SK-N-SH (cell line): ENCODE measurements around the gene MEGF10. TPM values are rescaled to one million over a fixed set of nuclear protein-coding genes. Genes with fewer than 3 reads are reported as not detected.
A peak's percentile ranks its signal among the peaks of the same experiment; 100 is the strongest.

Source experiments
- CTCF ChIA-PET: fragments of 300-600, 350-600 bp; formaldehyde crosslinking; extraction: SDS; loops from one replicate; lab custom pipeline; 2021; lab: Yijun Ruan, JAX
- POLR2A ChIA-PET: fragments of 350-600 bp; sonication (Branson Sonifier 250); formaldehyde crosslinking; extraction: SDS; loops from one replicate; lab custom pipeline; 2020; ENCODE audit warnings: antibody characterized with exemption, inconsistent platforms; lab: Yijun Ruan, JAX
- DNase-seq: peaks from one replicate; pipeline ENCODE4 v3.0.0; 2012
- H2AFZ ChIP-seq: fragments of 200-600 bp; sonication (generic); 2 replicates; pipeline ENCODE4 v1.8.1; 2016; ENCODE audit warnings: antibody characterized with exemption, mild to moderate bottlenecking, low read depth
- H3F3A ChIP-seq: fragments of 200-600 bp; sonication (generic); replicated peaks from 2 replicates; pipeline ENCODE3; 2016; ENCODE audit warnings: antibody characterized with exemption, mild to moderate bottlenecking; ENCODE audit not compliant: insufficient read depth
- H3K27ac ChIP-seq, 2 experiments: fragments of 200-500 bp in 1 of 2; fragments of 200-600 bp in 1 of 2; sonication (Bioruptor generic) in 1 of 2; sonication (generic), shearing (Covaris generic) in 1 of 2; 2 replicates each; pipeline versions ENCODE4 v1.5.1 to v1.6.1; 2014 to 2016; ENCODE audit warnings: low read depth in 2 of 2, inconsistent platforms in 1 of 2, low read length in 1 of 2, mild to moderate bottlenecking in 1 of 2, mixed read lengths in 1 of 2
- H3K27me3 ChIP-seq: fragments of 200-600 bp; sonication (generic), shearing (Covaris generic); 2 replicates; pipeline ENCODE4 v1.6.1; 2016; ENCODE audit warnings: mixed run types; ENCODE audit not compliant: insufficient read depth
- H3K36me3 ChIP-seq, 2 experiments: fragments of 200-500 bp in 1 of 2; fragments of 200-600 bp in 1 of 2; sonication (Bioruptor generic) in 1 of 2; sonication (generic) in 1 of 2; replicated peaks in 1 of 2; 2 replicates each; pipeline versions ENCODE3 to v1.5.1; 2014 to 2016; ENCODE audit warnings: low read length in 1 of 2, mild to moderate bottlenecking in 1 of 2; ENCODE audit not compliant: insufficient read depth in 2 of 2, control insufficient read depth in 1 of 2
- H3K4me1 ChIP-seq, 2 experiments: fragments of 200-500 bp in 1 of 2; fragments of 200-600 bp in 1 of 2; sonication (Bioruptor generic) in 1 of 2; sonication (generic), shearing (Covaris generic) in 1 of 2; 2 replicates each; pipeline versions ENCODE4 v1.5.1 to v1.6.1; 2014 to 2016; ENCODE audit warnings: low read depth in 1 of 2, low read length in 1 of 2, mixed run types in 1 of 2; ENCODE audit not compliant: insufficient read depth in 2 of 2, control insufficient read depth in 1 of 2
- H3K4me2 ChIP-seq: fragments of 200-600 bp; sonication (generic), shearing (Covaris generic); 2 replicates; pipeline ENCODE4 v1.6.1; 2017; ENCODE audit warnings: mixed run types
- H3K4me3 ChIP-seq, 2 experiments: fragments of 200-500 bp in 1 of 2; fragments of 200-600 bp in 1 of 2; sonication (Bioruptor generic) in 1 of 2; sonication (generic), shearing (Covaris generic) in 1 of 2; 2 replicates each; pipeline versions ENCODE4 v1.5.1 to v1.8.1; 2014 to 2016; ENCODE audit warnings: low read depth in 2 of 2, inconsistent platforms in 1 of 2, low read length in 1 of 2, mild to moderate bottlenecking in 1 of 2, mixed read lengths in 1 of 2, moderate library complexity in 1 of 2
- H3K79me2 ChIP-seq: fragments of 200-600 bp; sonication (generic); 2 replicates; pipeline ENCODE4 v1.8.1; 2017; ENCODE audit warnings: mild to moderate bottlenecking; ENCODE audit not compliant: insufficient read depth
- H3K9ac ChIP-seq: fragments of 200-600 bp; sonication (generic); 2 replicates; pipeline ENCODE4 v1.6.1; 2017; ENCODE audit warnings: mixed run types
- H3K9me2 ChIP-seq: fragments of 200-600 bp; sonication (generic); 2 replicates; pipeline ENCODE4 v1.6.1; 2017; ENCODE audit warnings: mixed run types
- H3K9me3 ChIP-seq: fragments of 200-600 bp; sonication (generic); 2 replicates; pipeline ENCODE4 v1.6.1; 2017; ENCODE audit warnings: mixed run types, mild to moderate bottlenecking, moderate library complexity
- H4K20me1 ChIP-seq: fragments of 200-600 bp; sonication (generic); 2 replicates; pipeline ENCODE4 v1.6.1; 2017; ENCODE audit warnings: mild to moderate bottlenecking, mixed run types; ENCODE audit not compliant: insufficient read depth
- CHD2 ChIP-seq: fragments of 150-350 bp; IDR thresholded peaks from 2 replicates; pipeline ENCODE4 v1.6.1; 2018; ENCODE audit warnings: low read length; ENCODE audit not compliant: partially characterized antibody
- ELF1 ChIP-seq: IDR thresholded peaks from 2 replicates; pipeline ENCODE4 v1.4.0; 2012
- EZH2phosphoT487 ChIP-seq: fragments of 200-600 bp; sonication (generic); IDR thresholded peaks from 2 replicates; pipeline ENCODE4 v1.6.1; 2017; ENCODE audit warnings: low read depth, mixed run types, mild to moderate bottlenecking, antibody characterized with exemption, moderate library complexity, borderline replicate concordance
- FOSL2 ChIP-seq: IDR thresholded peaks from 2 replicates; pipeline ENCODE4 v1.4.0; 2012; ENCODE audit warnings: low read depth, mild to moderate bottlenecking, moderate library complexity, borderline replicate concordance
- FOXJ3 ChIP-seq: sonication (generic); formaldehyde crosslinking; IDR thresholded peaks from 2 replicates; pipeline ENCODE4 v1.5.1; 2020; ENCODE audit warnings: mild to moderate bottlenecking, missing genetic modification reagents
- JUND ChIP-seq: IDR thresholded peaks from 2 replicates; pipeline ENCODE4 v1.4.0; 2012
- MXI1 ChIP-seq: IDR thresholded peaks from 2 replicates; pipeline ENCODE4 v1.6.1; 2012; ENCODE audit warnings: mild to moderate bottlenecking, low read depth, low read length, improper control_type of control experiment
- NRF1 ChIP-seq: IDR thresholded peaks from 2 replicates; pipeline ENCODE4 v1.6.1; 2012; ENCODE audit warnings: low read depth, mild to moderate bottlenecking, low read length
- POLR2AphosphoS5 ChIP-seq: IDR thresholded peaks from 2 replicates; pipeline ENCODE4 v1.6.1; 2012; ENCODE audit warnings: low read depth, low read length
- TCF12 ChIP-seq: IDR thresholded peaks from 2 replicates; pipeline ENCODE4 v1.4.0; 2012
- TEAD4 ChIP-seq: IDR thresholded peaks from 2 replicates; pipeline ENCODE4 v1.4.0; 2012; ENCODE audit warnings: mild to moderate bottlenecking, borderline replicate concordance; ENCODE audit not compliant: insufficient read depth
- YY1 ChIP-seq: IDR thresholded peaks from 2 replicates; pipeline ENCODE4 v1.4.0; 2012; ENCODE audit warnings: low read depth, mild to moderate bottlenecking
- WGBS: methylation state at CpG from one replicate; pipeline ENCODE4 v1.1.6; 2017; ENCODE audit warnings: low lambda C conversion rate; 5-methylcytosine and 5-hydroxymethylcytosine counted together
- polyA plus RNA-seq, 3 experiments: library from polyadenylated mRNA; depleted of rRNA; stranded (reverse); fragments of >200 nt; gene quantifications; 2 replicates each; pipeline ENCODE4 v1.2.3, GENCODE V29; 2012
- TF ChIP-seq, protein P1 (sequence below): fragments of 150-350 bp; IDR thresholded peaks from 2 replicates; pipeline ENCODE4 v1.6.1; 2017; ENCODE audit warnings: antibody characterized with exemption, low read length, low read depth, borderline replicate concordance
- TF ChIP-seq, protein P2 (sequence below): IDR thresholded peaks from 2 replicates; pipeline ENCODE4 v1.4.0; 2012; ENCODE audit warnings: low read depth, borderline replicate concordance

The MEGF10 gene
- polyA plus RNA-seq, 1 of the 3 experiments (the other 2 are of a cell fraction): 1.1 TPM

DNA sequence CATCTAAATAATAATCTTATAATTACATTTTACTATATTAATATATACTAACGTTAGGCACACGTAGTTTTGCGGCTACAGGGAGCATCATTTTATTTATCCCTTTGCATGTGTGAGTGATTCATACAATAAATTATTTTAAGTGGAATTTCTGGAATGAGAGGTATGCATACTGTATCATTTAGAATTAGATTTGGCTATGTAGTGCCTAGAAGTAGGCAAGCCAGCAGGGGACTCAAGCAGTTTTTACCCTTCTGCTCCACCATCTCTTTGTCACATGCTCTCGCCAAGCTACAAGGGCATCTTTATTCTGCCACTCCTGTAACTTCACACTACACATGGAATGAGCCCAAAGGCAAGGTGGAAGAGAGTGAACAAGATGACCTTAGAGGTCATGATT is 60.8 kb downstream of the MEGF10 start:
- 63% methylated on average over 4 of the region's 4 CpGs for WGBS
- TF ChIP-seq FOSL2 (peak; percentile 46), YY1 (no peak), JUND (0 out of 2 replicates have a peak, but pooled peaks have one; percentile 19), TEAD4 (peak; percentile 66; the same call in 1 of the 2 replicates)

DNA sequence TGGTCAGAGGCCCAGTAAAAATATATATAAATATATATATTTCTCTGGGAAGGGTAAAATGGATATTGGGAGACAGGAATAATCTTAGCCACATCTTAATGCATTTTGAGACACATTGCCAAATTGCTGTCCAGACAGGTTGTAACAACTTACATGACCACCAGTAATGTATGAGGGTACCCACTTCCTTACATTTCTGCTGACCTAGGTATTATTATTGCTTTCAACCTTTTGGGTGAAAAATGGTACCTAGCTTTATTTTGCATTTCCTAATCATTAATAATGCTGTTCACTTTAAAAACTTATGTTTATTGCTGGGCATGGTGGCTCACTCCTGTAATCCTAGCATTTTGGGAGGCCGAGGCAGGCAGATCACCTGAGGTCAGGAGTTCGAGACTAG is 61.5 kb downstream of the MEGF10 start:
- ChIA-PET CTCF (interaction anchor here (1.3 kb wide), 1 partner anchor 13 kb away, joined by 4 read pairs; no protein-coding TSS in a partner anchor), POLR2A (no interaction called here)
- no peaks in the 10 kb centered on the region for H3K27me3 ChIP-seq
- no peaks in the 10 kb centered on the region for H3K36me3 ChIP-seq
- no peak for DNase-seq
- no peaks in the 10 kb centered on the region for H4K20me1 ChIP-seq
- H3K9ac ChIP-seq: no peak overlapping the region
- no peak overlapping the region for H3K4me2 ChIP-seq
- H3K4me3 ChIP-seq: no peak overlapping the region
- H3K4me1 ChIP-seq: no peaks in the 10 kb centered on the region
- H2AFZ ChIP-seq: no peak overlapping the region
- no peaks in the 10 kb centered on the region for H3K79me2 ChIP-seq
- H3F3A ChIP-seq: no peaks in the 10 kb centered on the region
- TF ChIP-seq NRF1: no peak
- no peak for TF ChIP-seq JUND
- no peak for TF ChIP-seq FOXJ3 (CRISPR knock-in tag)
- no peak for TF ChIP-seq POLR2AphosphoS5
- H3K27ac ChIP-seq: no peak overlapping the region
- H3K9me3 ChIP-seq: no peaks in the 10 kb centered on the region
- 89% methylated on average over 2 of the region's 2 CpGs for WGBS
- H3K9me2 ChIP-seq: no peaks in the 10 kb centered on the region

More for the DNA sequence above, 60.8 kb downstream of the MEGF10 start:
- Histone ChIP-seq H3K4me3 (no peak overlapping the region), H4K20me1 (no peaks in the 10 kb centered on the region), H3K79me2 (no peaks in the 10 kb centered on the region), H3K36me3 (no peaks in the 10 kb centered on the region), H2AFZ (no peak overlapping the region), H3F3A (no peaks in the 10 kb centered on the region), H3K9me3 (no peaks in the 10 kb centered on the region), H3K9me2 (no peaks in the 10 kb centered on the region), H3K4me2 (no peak overlapping the region), H3K27me3 (no peaks in the 10 kb centered on the region), H3K9ac (no peak overlapping the region), H3K4me1 (no peaks in the 10 kb centered on the region), H3K27ac (no peak overlapping the region)
- no peak for DNase-seq
- ChIA-PET CTCF (interaction anchor here (1.3 kb wide), 1 partner anchor 12 kb away, joined by 4 read pairs; no protein-coding TSS in a partner anchor), POLR2A (no interaction called here)

DNA sequence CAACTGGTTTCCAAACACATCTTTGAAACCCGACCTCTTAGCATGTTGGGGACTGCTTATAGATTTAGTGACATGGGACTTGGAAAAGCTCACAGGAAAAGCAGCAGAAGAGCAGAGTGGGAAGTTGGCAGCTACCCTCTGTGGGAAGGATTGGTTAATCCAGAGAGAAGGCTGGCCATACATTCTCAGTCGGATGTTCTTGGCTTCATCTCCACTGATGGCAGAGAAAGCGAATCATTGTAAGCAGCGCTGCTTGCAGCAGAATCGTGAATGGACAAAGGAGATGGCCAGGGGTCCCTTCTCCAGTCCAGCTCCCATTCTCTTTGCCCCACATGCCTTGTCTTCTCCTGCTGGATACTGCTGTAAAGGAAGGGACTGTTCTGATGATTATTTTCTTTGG is 62.7 kb downstream of the MEGF10 start:
- DNase-seq: no peak
- TF ChIP-seq, protein P1, sequence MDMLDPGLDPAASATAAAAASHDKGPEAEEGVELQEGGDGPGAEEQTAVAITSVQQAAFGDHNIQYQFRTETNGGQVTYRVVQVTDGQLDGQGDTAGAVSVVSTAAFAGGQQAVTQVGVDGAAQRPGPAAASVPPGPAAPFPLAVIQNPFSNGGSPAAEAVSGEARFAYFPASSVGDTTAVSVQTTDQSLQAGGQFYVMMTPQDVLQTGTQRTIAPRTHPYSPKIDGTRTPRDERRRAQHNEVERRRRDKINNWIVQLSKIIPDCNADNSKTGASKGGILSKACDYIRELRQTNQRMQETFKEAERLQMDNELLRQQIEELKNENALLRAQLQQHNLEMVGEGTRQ: no peak
- TF ChIP-seq EZH2phosphoT487 (no peak), MXI1 (no peak), ELF1 (no peak), TCF12 (no peak), CHD2 (no peak)
- TF ChIP-seq, protein P2, sequence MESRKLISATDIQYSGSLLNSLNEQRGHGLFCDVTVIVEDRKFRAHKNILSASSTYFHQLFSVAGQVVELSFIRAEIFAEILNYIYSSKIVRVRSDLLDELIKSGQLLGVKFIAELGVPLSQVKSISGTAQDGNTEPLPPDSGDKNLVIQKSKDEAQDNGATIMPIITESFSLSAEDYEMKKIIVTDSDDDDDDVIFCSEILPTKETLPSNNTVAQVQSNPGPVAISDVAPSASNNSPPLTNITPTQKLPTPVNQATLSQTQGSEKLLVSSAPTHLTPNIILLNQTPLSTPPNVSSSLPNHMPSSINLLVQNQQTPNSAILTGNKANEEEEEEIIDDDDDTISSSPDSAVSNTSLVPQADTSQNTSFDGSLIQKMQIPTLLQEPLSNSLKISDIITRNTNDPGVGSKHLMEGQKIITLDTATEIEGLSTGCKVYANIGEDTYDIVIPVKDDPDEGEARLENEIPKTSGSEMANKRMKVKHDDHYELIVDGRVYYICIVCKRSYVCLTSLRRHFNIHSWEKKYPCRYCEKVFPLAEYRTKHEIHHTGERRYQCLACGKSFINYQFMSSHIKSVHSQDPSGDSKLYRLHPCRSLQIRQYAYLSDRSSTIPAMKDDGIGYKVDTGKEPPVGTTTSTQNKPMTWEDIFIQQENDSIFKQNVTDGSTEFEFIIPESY: no peak
- TF ChIP-seq, all 33 proteins: peak for 0
- Histone ChIP-seq H3K36me3 (no peaks in the 10 kb centered on the region), H3K9me2 (no peaks in the 10 kb centered on the region), H3K4me1 (peaks cover 0 to 7% of the 10 kb centered on the region in 2 experiments; a peak in 1 of 4 replicates), H2AFZ (no peak overlapping the region), H3K79me2 (no peaks in the 10 kb centered on the region), H3K9ac (no peak overlapping the region), H3K4me3 (no peak overlapping the region), H3K4me2 (no peak overlapping the region), H3K27me3 (no peaks in the 10 kb centered on the region), H4K20me1 (no peaks in the 10 kb centered on the region), H3K9me3 (no peaks in the 10 kb centered on the region), H3K27ac (no peak overlapping the region), H3F3A (peaks cover 5% of the 10 kb centered on the region)
- POLR2A ChIA-PET: no interaction called here
- CTCF ChIA-PET: no interaction called here
- 87% methylated on average over 5 of the region's 5 CpGs for WGBS
